HG03045 (cell line): Measurements from ENCODE around the gene METTL15.
"Not testable (repeated sequence)": the region's sequence is repeated elsewhere in the genome, so short reads cannot be mapped to it uniquely, and the experiment has no call there.

Experiments used
- ATAC-seq: cut with Tn5 transposase; IDR thresholded peaks from one replicate; pipeline ENCODE4 v1.9.1; 2021; ENCODE audit warnings: mild to moderate bottlenecking, moderate library complexity; ENCODE audit not compliant: unreplicated experiment

METTL15 gene

GRCh38 chr11:28289444-28289843 lies 181.3 kb downstream of the METTL15 start:
- ATAC-seq = no peak

DNA sequence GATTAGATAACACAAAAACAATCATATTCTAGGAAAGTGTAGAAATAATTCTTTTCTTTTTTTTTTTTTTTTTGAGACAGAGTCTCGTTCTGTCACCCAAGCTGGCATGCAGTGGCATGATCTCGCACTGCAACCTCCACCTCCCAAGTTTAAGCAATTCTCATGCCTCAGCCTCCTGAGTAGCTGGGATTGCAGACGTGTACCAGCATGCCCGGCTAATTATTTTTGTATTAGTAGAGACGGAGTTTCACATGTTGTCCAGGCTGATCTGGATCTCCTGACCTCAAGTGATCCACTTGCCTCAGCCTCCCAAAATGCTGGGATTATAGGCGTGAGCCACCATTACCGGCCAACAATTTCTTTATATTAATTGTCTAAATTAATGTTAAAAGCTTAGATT lies 182.8 kb downstream of the METTL15 start:
- not testable (repeated sequence) for ATAC-seq

DNA sequence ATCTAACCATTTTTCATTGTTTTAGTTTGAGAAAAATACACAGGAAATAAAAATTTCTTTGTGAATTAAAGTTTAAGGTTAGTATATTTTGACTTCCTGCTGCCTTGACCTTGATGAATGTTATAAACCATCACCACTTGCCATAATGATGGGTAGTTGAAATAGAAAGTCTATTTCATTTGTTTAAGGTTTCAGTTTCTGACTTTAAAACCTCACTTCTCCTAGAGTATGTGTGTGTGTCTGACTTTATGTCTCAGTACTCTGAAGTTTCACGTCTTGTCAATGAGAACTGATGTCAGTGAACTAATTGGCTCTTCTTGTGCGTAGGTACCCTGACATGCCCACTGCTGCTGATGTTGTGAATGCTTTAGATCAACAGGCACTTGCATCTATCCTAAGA lies 188.2 kb downstream of the METTL15 start:
- ATAC-seq = peak; percentile 89

DNA sequence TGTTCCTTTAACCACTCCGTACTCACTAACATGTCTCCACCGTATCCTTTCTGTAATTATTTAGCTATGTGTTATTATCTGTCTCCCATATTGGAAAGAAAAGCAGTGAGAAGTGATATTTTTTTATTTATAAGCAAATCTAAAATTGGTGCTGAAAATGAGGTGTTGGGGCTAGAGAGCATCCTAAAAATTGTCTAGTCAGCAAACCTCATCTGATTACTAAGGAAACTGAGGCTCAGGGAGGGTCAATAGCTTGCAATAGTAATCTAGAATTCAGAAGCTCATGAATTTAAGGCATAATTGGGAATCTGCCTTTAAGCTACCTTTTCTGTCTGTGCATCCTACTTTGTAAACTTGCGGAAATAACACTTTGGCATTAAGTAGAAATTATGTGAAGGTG lies 190.0 kb downstream of the METTL15 start:
- no peak for ATAC-seq

DNA sequence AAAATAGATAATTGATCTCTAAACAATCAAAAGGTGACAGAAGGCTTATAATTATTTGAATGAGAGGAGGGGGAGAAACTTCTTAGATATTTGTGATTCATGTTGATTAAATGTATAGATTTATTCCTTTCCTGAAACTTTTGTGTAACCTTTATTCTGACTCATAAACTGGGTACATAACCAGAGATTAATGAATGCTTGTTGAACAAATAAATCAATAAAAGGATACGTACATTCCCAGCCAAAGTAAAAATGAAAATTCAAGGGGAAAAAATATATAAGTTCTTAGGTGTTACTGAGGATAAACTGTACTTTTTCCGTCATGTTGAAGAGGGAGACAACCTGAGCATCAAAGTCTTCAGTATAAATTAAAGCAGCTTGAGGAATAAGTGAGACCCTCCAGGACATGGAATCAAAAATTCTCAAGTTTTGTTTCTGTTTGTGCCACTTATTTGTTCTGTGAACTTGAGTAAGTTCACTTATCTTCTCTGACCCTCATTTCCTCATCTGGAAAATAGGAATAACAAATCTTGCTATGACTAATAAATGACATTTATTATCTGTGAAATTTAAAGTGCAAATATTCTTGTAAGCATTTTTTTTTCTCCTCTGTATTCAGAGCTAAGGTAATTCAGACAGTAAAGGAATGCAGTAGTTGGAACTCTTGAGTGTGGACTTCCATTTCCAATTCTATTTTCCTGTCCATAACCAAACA lies 195.4 kb downstream of the METTL15 start:
- no peak for ATAC-seq

DNA sequence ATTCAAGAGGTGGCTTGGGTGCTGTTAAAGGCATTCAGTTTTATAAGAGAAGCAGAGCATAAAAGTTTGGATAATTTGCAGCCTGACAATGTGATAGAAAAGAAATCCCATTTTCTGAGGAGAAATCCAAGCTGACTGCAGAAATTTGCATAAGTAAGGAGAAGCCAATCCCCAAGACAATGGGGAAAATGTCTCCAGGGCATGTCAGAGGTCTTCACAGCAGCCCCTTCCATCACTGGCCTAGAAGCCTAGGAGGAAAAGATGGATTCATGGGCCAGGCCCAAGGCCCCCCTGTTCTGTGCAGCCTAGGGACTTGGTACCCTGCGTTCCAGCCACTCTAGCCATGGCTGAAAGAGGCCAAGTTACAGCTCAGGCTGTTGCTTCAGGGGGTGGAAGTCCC lies 207.3 kb downstream of the METTL15 start:
- no peak for ATAC-seq

DNA sequence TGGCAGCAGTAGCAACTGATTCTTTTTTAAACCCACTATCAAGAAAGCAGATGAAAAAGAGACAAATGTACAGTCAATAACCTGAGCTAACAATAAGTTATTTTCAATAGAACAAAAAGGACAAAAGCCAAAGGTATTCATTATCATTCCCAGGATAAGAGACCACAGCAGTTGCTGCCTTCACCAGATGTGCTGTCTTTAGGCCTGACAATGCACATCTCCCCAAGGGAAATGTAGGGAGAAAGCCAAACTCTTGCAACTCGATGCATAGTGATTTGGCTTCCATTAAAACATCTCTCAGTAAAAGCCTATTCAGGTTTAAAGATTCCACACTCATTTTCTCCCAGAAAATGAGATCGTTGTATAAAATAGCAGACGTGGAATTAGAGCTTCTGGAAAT lies 210.7 kb downstream of the METTL15 start:
- ATAC-seq = no peak

GRCh38 chr11:28323621-28324020 lies 215.4 kb downstream of the METTL15 start:
- no peak for ATAC-seq

GRCh38 chr11:28332393-28332792 lies 224.2 kb downstream of the METTL15 start:
- ATAC-seq = not testable (repeated sequence)

DNA sequence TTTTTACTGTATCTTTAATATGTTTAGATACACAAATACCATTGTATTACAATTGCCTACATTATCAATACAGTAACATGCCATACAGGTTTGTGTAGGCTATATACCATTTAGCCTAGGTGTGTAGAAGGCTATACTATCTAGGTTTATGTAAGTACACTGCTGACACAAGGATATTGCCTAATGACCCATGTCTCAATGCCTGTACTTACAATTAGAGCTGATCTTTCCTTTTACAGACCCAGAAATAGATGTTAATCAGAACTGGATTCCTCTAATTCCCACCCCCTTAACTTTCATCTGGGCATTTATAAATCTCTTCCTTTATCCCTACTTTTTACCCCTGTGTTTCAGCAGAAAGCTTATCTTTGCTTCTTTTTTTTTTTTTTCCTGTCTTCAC lies 229.5 kb downstream of the METTL15 start:
- no peak for ATAC-seq

GRCh38 chr11:28338371-28338770 lies 230.2 kb downstream of the METTL15 start:
- no peak for ATAC-seq

DNA sequence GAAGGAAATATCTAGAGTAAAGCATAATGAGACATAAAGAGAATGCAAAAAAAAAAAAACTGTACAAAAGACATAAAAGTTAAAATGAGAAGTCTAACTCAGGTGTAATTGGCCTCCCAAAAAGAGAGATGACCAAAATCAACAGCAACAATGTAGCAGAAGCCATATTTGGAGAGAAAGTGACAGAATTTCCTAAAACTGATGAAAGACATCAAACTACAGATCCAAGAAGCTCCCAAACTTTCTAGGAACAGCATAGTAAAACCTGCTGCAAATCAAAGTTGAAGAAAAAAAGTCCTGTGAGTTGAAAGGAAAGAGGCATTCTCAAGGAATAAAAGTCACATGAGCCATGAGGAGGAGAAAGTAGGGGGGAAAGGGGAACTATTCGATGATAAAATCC lies 231.3 kb downstream of the METTL15 start:
- ATAC-seq = no peak

GRCh38 chr11:28342716-28343115 lies 234.5 kb downstream of the METTL15 start:
- ATAC-seq = no peak

DNA sequence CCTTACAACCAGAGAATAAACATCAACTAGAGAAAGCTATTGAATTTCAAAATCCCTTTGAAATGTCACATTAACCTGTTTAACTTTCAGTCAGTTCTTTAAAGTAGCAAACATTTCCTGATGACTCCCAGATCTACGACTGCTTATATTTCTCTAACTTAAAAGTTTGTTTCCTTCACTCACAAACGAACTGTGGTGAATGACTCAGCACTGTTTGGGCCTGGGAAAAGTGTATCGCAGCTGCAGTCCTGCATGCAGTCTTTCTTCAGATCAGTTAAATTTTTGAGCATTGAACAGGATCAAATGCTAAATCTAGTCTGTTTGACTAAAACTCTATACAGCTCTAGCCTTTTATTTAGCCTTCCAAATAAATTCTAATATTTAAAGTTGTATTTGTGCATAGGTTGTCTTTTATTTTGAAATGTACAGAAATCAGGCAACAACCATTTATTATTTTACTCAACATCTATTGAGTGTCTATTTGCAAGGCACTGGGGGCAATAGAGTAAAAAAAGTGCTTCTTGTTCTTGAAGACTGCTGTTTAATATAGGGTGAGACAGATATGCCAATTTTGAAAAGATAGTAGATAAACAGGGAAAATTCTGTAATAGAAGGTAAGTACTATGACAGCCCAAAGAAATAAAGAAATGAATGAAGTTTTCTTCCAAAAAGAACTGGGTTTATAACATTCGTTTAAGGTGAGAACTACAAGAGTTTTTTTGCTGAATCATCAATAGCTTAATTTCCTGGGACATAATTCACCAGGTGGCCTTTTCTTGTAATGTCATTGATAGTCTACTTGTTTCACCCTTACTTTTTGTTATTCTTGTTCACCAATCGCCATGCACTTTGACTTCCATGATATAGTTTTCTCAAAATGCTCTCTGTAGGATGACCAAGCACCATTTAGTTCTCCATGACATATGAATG lies 235.4 kb downstream of the METTL15 start:
- ATAC-seq = no peak

GRCh38 chr11:28346209-28346608 lies 238.0 kb downstream of the METTL15 start:
- ATAC-seq = no peak

GRCh38 chr11:28346721-28347120 lies 238.5 kb downstream of the METTL15 start:
- ATAC-seq = no peak

DNA sequence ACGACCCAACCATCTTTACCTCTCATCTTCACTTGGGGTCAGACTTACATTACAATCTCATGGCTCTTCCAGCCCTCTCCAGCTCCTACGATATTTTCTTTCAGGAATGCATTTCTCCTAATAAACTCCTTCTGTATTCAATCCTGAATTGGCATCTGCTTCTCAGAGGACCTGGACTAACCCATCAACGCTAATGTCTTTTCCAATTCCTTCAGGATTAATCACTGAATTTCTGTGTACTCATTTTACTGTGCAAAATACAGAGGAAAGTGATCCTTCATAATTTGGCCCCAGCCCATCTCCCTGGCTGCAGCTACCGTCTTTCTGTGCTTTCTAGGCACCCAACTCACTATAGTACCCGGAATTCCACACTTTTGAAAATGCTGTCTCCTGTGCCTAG lies 239.2 kb downstream of the METTL15 start:
- no peak for ATAC-seq

- ATAC-seq = no peak
These were observed 242.0 kb downstream of the METTL15 start for GRCh38 chr11:28350216-28350615.

DNA sequence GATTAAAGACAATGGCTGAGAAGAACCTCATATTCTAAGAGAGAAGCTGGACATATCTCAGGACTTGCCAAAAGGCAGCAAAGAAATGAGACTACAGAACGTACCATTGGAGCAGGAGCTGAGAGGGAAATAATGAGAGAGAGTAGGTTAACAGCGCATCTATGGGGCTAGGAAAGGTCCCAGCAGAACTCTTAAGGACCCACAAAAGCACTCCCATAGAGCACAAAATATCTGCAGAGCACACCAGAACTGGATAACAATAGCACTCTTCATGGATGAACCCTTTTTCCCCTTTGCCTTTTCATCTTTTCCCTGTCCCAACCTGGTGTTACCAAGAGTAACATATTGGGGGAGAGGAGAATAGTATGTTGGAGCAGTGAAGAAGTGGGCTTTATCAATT lies 245.8 kb downstream of the METTL15 start:
- ATAC-seq = no peak

- no peak for ATAC-seq
These were observed 258.6 kb downstream of the METTL15 start for GRCh38 chr11:28366549-28367346.

DNA sequence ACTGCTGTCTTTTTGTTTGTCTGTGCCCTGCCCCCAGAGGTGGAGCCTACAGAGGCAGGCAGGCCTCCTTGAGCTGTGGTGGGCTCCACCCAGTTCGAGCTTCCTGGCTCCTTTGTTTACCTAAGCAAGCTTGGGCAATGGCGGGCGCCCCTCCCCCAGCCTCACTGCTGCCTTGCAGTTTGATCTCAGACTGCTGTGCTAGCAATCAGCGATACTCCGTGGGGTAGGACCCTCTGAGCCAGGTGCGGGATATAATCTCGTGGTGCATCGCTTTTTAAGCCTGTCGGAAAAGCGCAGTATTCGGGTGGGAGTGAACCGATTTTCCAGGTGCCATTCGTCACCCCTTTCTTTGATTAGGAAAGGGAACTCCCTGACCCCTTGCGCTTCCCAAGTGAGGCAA lies 269.9 kb downstream of the METTL15 start:
- not testable (repeated sequence) for ATAC-seq
